ENCODE measurements around the gene FRMPD1.

Gene FRMPD1

DNA sequence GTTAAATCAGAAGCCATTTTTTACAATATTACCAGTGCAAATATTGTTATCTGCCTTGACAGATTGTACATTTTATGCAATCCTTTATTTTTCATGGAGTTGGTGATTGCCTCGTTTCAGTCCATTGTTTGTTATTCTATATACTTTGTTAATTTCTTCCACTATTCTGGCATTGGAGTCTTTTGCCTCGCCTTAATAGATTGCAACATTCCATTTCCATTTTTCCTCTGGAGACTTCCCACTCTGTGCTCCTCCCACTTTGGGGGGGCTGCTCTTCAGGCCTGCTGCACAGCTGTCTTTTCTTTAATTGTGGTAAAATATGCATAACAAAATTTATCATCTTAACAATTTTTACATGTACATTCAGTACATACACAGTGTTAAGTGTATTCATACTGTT, 145.5 kb downstream of the FRMPD1 start:
- no peak for DNase-seq

More for the DNA sequence above, 145.5 kb downstream of the FRMPD1 start:
- no peak overlapping the region for H2AFZ ChIP-seq (ENCODE audit: low read length)
- no peaks in the 10 kb centered on the region for H3K27me3 ChIP-seq (replicated peaks; ENCODE audit: insufficient read depth, low read length)
- no peaks in the 10 kb centered on the region for H4K20me1 ChIP-seq (ENCODE audit: insufficient read depth, low read length)
- H3K9me3 ChIP-seq (replicated peaks; ENCODE audit: insufficient read depth, low read length): no peaks in the 10 kb centered on the region
- H3K36me3 ChIP-seq (replicated peaks; ENCODE audit: insufficient read depth, low read length): no peaks in the 10 kb centered on the region
- 0 out of 2 replicates have a peak, but pooled peaks cover 7% of the 10 kb centered on the region for H3F3A ChIP-seq (ENCODE audit: insufficient read depth, low read length)
- H3K4me3 ChIP-seq (ENCODE audit: low read length): no peak overlapping the region
- no peaks in the 10 kb centered on the region for H3K9me2 ChIP-seq (replicated peaks; ENCODE audit: insufficient read depth, low read length)
- TF ChIP-seq, protein P1, sequence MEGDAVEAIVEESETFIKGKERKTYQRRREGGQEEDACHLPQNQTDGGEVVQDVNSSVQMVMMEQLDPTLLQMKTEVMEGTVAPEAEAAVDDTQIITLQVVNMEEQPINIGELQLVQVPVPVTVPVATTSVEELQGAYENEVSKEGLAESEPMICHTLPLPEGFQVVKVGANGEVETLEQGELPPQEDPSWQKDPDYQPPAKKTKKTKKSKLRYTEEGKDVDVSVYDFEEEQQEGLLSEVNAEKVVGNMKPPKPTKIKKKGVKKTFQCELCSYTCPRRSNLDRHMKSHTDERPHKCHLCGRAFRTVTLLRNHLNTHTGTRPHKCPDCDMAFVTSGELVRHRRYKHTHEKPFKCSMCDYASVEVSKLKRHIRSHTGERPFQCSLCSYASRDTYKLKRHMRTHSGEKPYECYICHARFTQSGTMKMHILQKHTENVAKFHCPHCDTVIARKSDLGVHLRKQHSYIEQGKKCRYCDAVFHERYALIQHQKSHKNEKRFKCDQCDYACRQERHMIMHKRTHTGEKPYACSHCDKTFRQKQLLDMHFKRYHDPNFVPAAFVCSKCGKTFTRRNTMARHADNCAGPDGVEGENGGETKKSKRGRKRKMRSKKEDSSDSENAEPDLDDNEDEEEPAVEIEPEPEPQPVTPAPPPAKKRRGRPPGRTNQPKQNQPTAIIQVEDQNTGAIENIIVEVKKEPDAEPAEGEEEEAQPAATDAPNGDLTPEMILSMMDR (IDR thresholded peaks at IDR 0.05; ENCODE audit: low read length): no peak
- TF ChIP-seq EZH2 (optimal IDR thresholded peaks at IDR 0.05; ENCODE audit: low read depth, low read length) (no peak), EZH2phosphoT487 (IDR thresholded peaks at IDR 0.05; ENCODE audit: low read length) (no peak)
- H3K4me1 ChIP-seq (ENCODE audit: low read length): peaks cover 9% of the 10 kb centered on the region
- no peak overlapping the region for H3K4me2 ChIP-seq (ENCODE audit: low read depth, low read length)
- no peak overlapping the region for H3K27ac ChIP-seq (ENCODE audit: low read length)
- no peak overlapping the region for H3K9ac ChIP-seq (ENCODE audit: low read length)
- H3K79me2 ChIP-seq (ENCODE audit: low read length): peaks cover 6% of the 10 kb centered on the region
